Caco-2 (cell line): ENCODE results near the gene SMURF2. TPM values are rescaled to one million over a fixed set of nuclear protein-coding genes. Genes with fewer than 3 reads are reported as not detected.

Experiments used
- BruUV-seq: library from RNA; stranded (reverse); fragments of 400-500 nt; replicated peaks from 2 replicates; lab custom pipeline; 2021; lab: Mats Ljungman, UMichigan
- CTCF ChIA-PET: fragments of 300-600 bp; sonication (Branson Sonifier 250); formaldehyde crosslinking; loops from one replicate; lab custom pipeline; 2022; ENCODE audit warnings: antibody characterized with exemption; lab: Charles Lee
- POLR2A ChIA-PET: fragments of 300-600 bp; sonication (Branson Sonifier 250); formaldehyde crosslinking; loops from one replicate; lab custom pipeline; 2022; ENCODE audit warnings: antibody characterized with exemption; lab: Charles Lee
- DNase-seq, 2 experiments: peaks; one replicate each; pipeline versions ENCODE4 v3.0.0 to v3.0.0-alpha.2; 2020 to 2022
- H3K27me3 ChIP-seq: replicated peaks from 2 replicates; pipeline ENCODE4 v1.6.0; 2011; ENCODE audit warnings: low read length; ENCODE audit not compliant: control insufficient read depth, insufficient read depth
- H3K36me3 ChIP-seq: 2 replicates; pipeline ENCODE4 v1.5.1; 2011; ENCODE audit warnings: low read length; ENCODE audit not compliant: control insufficient read depth, insufficient read depth
- H3K4me1 ChIP-seq: fragments of 250-450 bp; sonication (Bioruptor Pico); 2 replicates; pipeline ENCODE4 v1.5.1; 2020; ENCODE audit warnings: mild to moderate bottlenecking
- H3K4me3 ChIP-seq: 2 replicates; pipeline ENCODE4 v1.5.1; 2011; ENCODE audit warnings: low read depth, mild to moderate bottlenecking, control low read depth, low read length
- H3K9me3 ChIP-seq: fragments of 250-450 bp; sonication (Bioruptor Pico); 2 replicates; pipeline ENCODE4 v1.5.1; 2020; ENCODE audit warnings: mild to moderate bottlenecking, moderate library complexity
- H3K27ac Mint-ChIP-seq: one replicate; pipeline ENCODE4 v1.8.0; 2022; ENCODE audit warnings: mixed read lengths; ENCODE audit not compliant: unreplicated experiment
- H3K27me3 Mint-ChIP-seq: one replicate; pipeline ENCODE4 v1.8.0; 2022; ENCODE audit warnings: mixed read lengths; ENCODE audit not compliant: insufficient read depth, unreplicated experiment
- H3K36me3 Mint-ChIP-seq: one replicate; pipeline ENCODE4 v1.8.0; 2022; ENCODE audit warnings: mild to moderate bottlenecking, mixed read lengths; ENCODE audit not compliant: insufficient read depth, unreplicated experiment
- H3K4me1 Mint-ChIP-seq: one replicate; pipeline ENCODE4 v1.8.0; 2022; ENCODE audit warnings: low read depth, mixed read lengths; ENCODE audit not compliant: unreplicated experiment
- H3K4me3 Mint-ChIP-seq: one replicate; pipeline ENCODE4 v1.8.0; 2022; ENCODE audit warnings: mild to moderate bottlenecking, moderate library complexity, mixed read lengths; ENCODE audit not compliant: unreplicated experiment
- H3K9me3 Mint-ChIP-seq: one replicate; pipeline ENCODE4 v1.8.0; 2022; ENCODE audit warnings: mixed read lengths; ENCODE audit not compliant: unreplicated experiment
- CTCF ChIP-seq, 2 experiments: fragments of 200-600 bp in 1 of 2; IDR thresholded peaks; 1 replicate in 1 of 2; 2 replicates in 1 of 2; pipeline versions ENCODE4 v1.5.1 to v1.8.0; 2011 to 2022; ENCODE audit warnings: antibody characterized with exemption in 1 of 2, control low read depth in 1 of 2, inconsistent platforms in 1 of 2, low read depth in 1 of 2, low read length in 1 of 2, mild to moderate bottlenecking in 1 of 2, moderate library complexity in 1 of 2; ENCODE audit not compliant: insufficient read depth in 1 of 2, severe bottlenecking in 1 of 2, unreplicated experiment in 1 of 2
- intact Hi-C: fragments of 100-400 bp; cut with micrococcal nuclease; formaldehyde crosslinking; loops from one replicate; pipeline ENCODE4 v1.10.0; 2022; ENCODE audit not compliant: unreplicated experiment
- total RNA-seq: library from RNA; stranded (reverse); gene quantifications from 2 replicates; pipeline ENCODE4 v1.2.3, GENCODE V29; 2022

SMURF2 gene
- total RNA-seq, 1 experiment from 2014 or later = 26.9 TPM

GRCh38 chr17:64603987-64604386 lies 58.1 kb downstream of the SMURF2 start:
- Histone ChIP-seq H3K4me1 (no peaks in the 10 kb centered on the region), H3K36me3 (no peaks in the 10 kb centered on the region), H3K9me3 (no peaks in the 10 kb centered on the region; the same call in 1 of the 2 replicates), H3K27me3 (no peaks in the 10 kb centered on the region), H3K4me3 (no peak overlapping the region)
- no peaks in the 10 kb centered on the region for H3K9me3 Mint-ChIP-seq
- no peak for TF ChIP-seq CTCF (IDR thresholded peaks at IDR 0.05; ENCODE audit: insufficient read depth in 1 of 2, low read depth in 1 of 2, low read length in 1 of 2, severe bottlenecking in 1 of 2, unreplicated experiment in 1 of 2)
- H3K4me3 Mint-ChIP-seq = no peak overlapping the region
- H3K27ac Mint-ChIP-seq = no peak overlapping the region
- intact Hi-C loops = no loop called here
- DNase-seq = no peak
- CTCF ChIA-PET = no interaction called here
- no peaks in the 10 kb centered on the region for H3K4me1 Mint-ChIP-seq
- no peaks in the 10 kb centered on the region for H3K36me3 Mint-ChIP-seq
- no TSS peak for BruUV-seq
- no peaks in the 10 kb centered on the region for H3K27me3 Mint-ChIP-seq
- POLR2A ChIA-PET = no interaction called here

DNA sequence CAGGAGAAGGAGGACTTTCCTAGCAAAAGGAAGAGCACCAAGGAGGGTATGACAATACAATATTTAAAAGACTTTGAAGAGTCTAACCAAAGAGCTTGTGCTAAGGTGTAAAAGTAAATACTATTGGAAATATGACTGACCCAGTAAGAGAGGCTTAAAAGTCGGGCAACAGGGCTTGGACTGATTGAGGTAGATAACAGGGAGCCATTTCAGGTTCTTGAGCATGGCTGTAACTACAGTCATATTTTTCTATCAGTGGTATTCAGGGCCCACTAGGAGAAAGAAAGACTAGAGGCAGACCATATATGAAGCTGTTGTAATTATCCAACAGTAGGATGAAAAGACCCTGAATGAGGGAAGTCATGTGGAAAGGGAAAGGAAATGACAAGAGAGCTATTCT lies 62.3 kb downstream of the SMURF2 start:
- H3K9me3 Mint-ChIP-seq = no peaks in the 10 kb centered on the region
- POLR2A ChIA-PET = no interaction called here
- H3K27ac Mint-ChIP-seq = no peak overlapping the region
- H3K27me3 ChIP-seq = no peaks in the 10 kb centered on the region
- no peaks in the 10 kb centered on the region for H3K9me3 ChIP-seq
- no TSS peak for BruUV-seq
- no peaks in the 10 kb centered on the region for H3K27me3 Mint-ChIP-seq
- intact Hi-C loops = no loop called here
- TF ChIP-seq CTCF (IDR thresholded peaks at IDR 0.05; ENCODE audit: insufficient read depth in 1 of 2, low read depth in 1 of 2, low read length in 1 of 2, severe bottlenecking in 1 of 2, unreplicated experiment in 1 of 2) = no peak
- DNase-seq = no peak
- H3K36me3 ChIP-seq = no peaks in the 10 kb centered on the region
- peaks cover 7% of the 10 kb centered on the region for H3K36me3 Mint-ChIP-seq
- no peaks in the 10 kb centered on the region for H3K4me1 Mint-ChIP-seq
- no peak overlapping the region for H3K4me3 Mint-ChIP-seq
- H3K4me1 ChIP-seq = no peaks in the 10 kb centered on the region
- CTCF ChIA-PET = no interaction called here
- H3K4me3 ChIP-seq = no peak overlapping the region

DNA sequence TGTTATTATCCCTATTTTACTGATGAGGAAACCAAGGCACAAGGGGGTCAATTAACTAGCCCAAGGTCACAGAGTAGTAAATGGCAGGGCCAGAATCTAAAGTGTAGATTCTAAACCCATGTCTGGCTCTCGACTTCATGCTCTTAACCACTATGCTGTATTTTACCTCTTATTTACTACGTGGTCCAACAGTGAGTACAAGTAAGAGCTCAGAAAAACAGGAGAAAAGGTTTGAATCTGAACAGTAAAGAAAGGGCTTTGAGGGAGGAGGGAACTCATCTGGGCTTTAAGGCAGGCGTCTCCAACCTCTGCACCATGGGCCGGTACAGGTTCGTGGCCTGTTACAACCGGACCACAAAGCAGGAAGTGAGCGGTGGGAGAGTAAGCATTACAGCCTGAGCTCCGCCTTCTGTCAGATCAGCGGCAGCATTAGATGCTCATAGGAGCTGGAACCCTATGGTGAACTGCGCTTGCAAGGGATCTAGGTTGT lies 62.9 kb downstream of the SMURF2 start:
- H3K27ac Mint-ChIP-seq = no peak overlapping the region
- H3K4me1 Mint-ChIP-seq = no peaks in the 10 kb centered on the region
- Histone ChIP-seq H3K9me3 (no peaks in the 10 kb centered on the region), H3K27me3 (no peaks in the 10 kb centered on the region), H3K4me3 (no peak overlapping the region), H3K36me3 (no peaks in the 10 kb centered on the region), H3K4me1 (no peaks in the 10 kb centered on the region)
- no peak for TF ChIP-seq CTCF (IDR thresholded peaks at IDR 0.05; ENCODE audit: insufficient read depth in 1 of 2, low read depth in 1 of 2, low read length in 1 of 2, severe bottlenecking in 1 of 2, unreplicated experiment in 1 of 2)
- DNase-seq = no peak
- BruUV-seq = no TSS peak
- intact Hi-C loops = no loop called here
- peaks cover 7% of the 10 kb centered on the region for H3K36me3 Mint-ChIP-seq
- no peaks in the 10 kb centered on the region for H3K27me3 Mint-ChIP-seq
- H3K4me3 Mint-ChIP-seq = no peak overlapping the region
- POLR2A ChIA-PET = no interaction called here
- no peaks in the 10 kb centered on the region for H3K9me3 Mint-ChIP-seq
- CTCF ChIA-PET = no interaction called here
